Neural cell (in vitro differentiated cells): Measurements from ENCODE around the gene NPDC1. TPM values are rescaled to one million over a fixed set of nuclear protein-coding genes. Genes with fewer than 3 reads are reported as not detected.

Experiments used
- H2AFZ ChIP-seq: fragments of 200-600, 300-800 bp; sonication (generic), shearing (Covaris generic); 2 replicates; pipeline ENCODE4 v1.6.0; 2014; ENCODE audit warnings: low read depth, mild to moderate bottlenecking, antibody characterized with exemption, low read length, moderate library complexity
- H3F3A ChIP-seq: fragments of 200-600 bp; shearing (Covaris generic); 2 replicates; pipeline ENCODE4 v1.6.1; 2016; ENCODE audit warnings: mild to moderate bottlenecking, moderate library complexity, mixed read lengths, antibody characterized with exemption, low read length; ENCODE audit not compliant: insufficient read depth, poor library complexity, severe bottlenecking
- H3K27ac ChIP-seq: fragments of 200-600, 300-800 bp; sonication (generic), shearing (Covaris generic); 2 replicates; pipeline ENCODE4 v1.5.1; 2014; ENCODE audit warnings: mild to moderate bottlenecking, low read length, moderate library complexity
- H3K27me3 ChIP-seq: fragments of 300-800, 200-600 bp; sonication (generic), shearing (Covaris generic); 2 replicates; pipeline ENCODE4 v1.6.0; 2014; ENCODE audit warnings: mild to moderate bottlenecking, low read depth, low read length, moderate library complexity; ENCODE audit not compliant: insufficient read depth
- H3K36me3 ChIP-seq: fragments of 300-800, 200-600 bp; sonication (generic), shearing (Covaris generic); 2 replicates; pipeline ENCODE4 v1.5.1; 2014; ENCODE audit warnings: mild to moderate bottlenecking, antibody characterized with exemption, low read length, moderate library complexity; ENCODE audit not compliant: insufficient read depth
- H3K4me2 ChIP-seq: fragments of 300-800, 200-600 bp; sonication (generic), shearing (Covaris generic); 2 replicates; pipeline ENCODE4 v1.6.0; 2014; ENCODE audit warnings: mild to moderate bottlenecking, low read length
- H3K4me3 ChIP-seq: fragments of 300-800, 200-600 bp; sonication (generic), shearing (Covaris generic); 2 replicates; pipeline ENCODE4 v1.5.1; 2014; ENCODE audit warnings: mild to moderate bottlenecking, low read length, moderate library complexity
- H3K79me2 ChIP-seq: fragments of 200-600 bp; shearing (Covaris generic); replicated peaks from 2 replicates; pipeline ENCODE4 v1.6.0; 2014; ENCODE audit warnings: mild to moderate bottlenecking, low read length, moderate library complexity; ENCODE audit not compliant: insufficient read depth
- H3K9ac ChIP-seq: fragments of 300-800, 200-600 bp; sonication (generic), shearing (Covaris generic); 2 replicates; pipeline ENCODE4 v1.6.1; 2016; ENCODE audit warnings: mild to moderate bottlenecking, low read length, mixed read lengths
- H3K9me2 ChIP-seq: fragments of 200-600 bp; shearing (Covaris generic); 2 replicates; pipeline ENCODE4 v1.6.1; 2016; ENCODE audit warnings: mild to moderate bottlenecking, low read length, mixed read lengths; ENCODE audit not compliant: insufficient read depth
- H3K9me3 ChIP-seq: fragments of 200-600, 300-800 bp; sonication (generic), shearing (Covaris generic); 2 replicates; pipeline ENCODE4 v1.6.1; 2016; ENCODE audit warnings: mild to moderate bottlenecking, mixed run types, low read length, moderate library complexity, mixed read lengths
- H4K20me1 ChIP-seq: fragments of 200-600 bp; shearing (Covaris generic); 2 replicates; pipeline ENCODE4 v1.6.1; 2016; ENCODE audit warnings: mild to moderate bottlenecking, mixed run types; ENCODE audit not compliant: insufficient read depth
- EP300 ChIP-seq: fragments of 450-650 bp; conservative IDR thresholded peaks from 2 replicates; pipeline ENCODE4 v1.6.1; 2014; ENCODE audit warnings: antibody characterized with exemption, mild to moderate bottlenecking, moderate library complexity; ENCODE audit not compliant: poor library complexity, severe bottlenecking
- EZH2 ChIP-seq: fragments of 200-600, 300-800 bp; shearing (Covaris generic), sonication (generic); IDR thresholded peaks from 2 replicates; pipeline ENCODE4 v1.6.1; 2014; ENCODE audit warnings: antibody characterized with exemption, low read length, borderline replicate concordance, mild to moderate bottlenecking; ENCODE audit not compliant: insufficient read depth, poor library complexity, severe bottlenecking
- MXI1 ChIP-seq: fragments of 450-650 bp; conservative IDR thresholded peaks from 2 replicates; pipeline ENCODE4 v1.6.1; 2014; ENCODE audit warnings: antibody characterized with exemption, mild to moderate bottlenecking; ENCODE audit not compliant: poor library complexity, severe bottlenecking
- POLR2AphosphoS5 ChIP-seq: IDR thresholded peaks from 2 replicates; pipeline ENCODE4 v1.6.1; 2012
- RAD21 ChIP-seq: fragments of 450-650 bp; conservative IDR thresholded peaks from 2 replicates; pipeline ENCODE4 v1.6.1; 2014; ENCODE audit warnings: antibody characterized with exemption, mild to moderate bottlenecking, moderate library complexity
- SMC3 ChIP-seq: fragments of 450-650 bp; conservative IDR thresholded peaks from 2 replicates; pipeline ENCODE4 v1.6.1; 2014; ENCODE audit warnings: antibody characterized with exemption, mild to moderate bottlenecking, moderate library complexity; ENCODE audit not compliant: poor library complexity
- TAF1 ChIP-seq: IDR thresholded peaks from 2 replicates; pipeline ENCODE4 v1.6.1; 2012; ENCODE audit warnings: low read depth
- polyA plus RNA-seq: library from polyadenylated mRNA; depleted of rRNA; stranded (reverse); fragments of >200 nt; gene quantifications from 2 replicates; pipeline ENCODE4 v1.2.3, GENCODE V29; 2014
- TF ChIP-seq, protein P1 (sequence below): IDR thresholded peaks from 2 replicates; pipeline ENCODE4 v1.6.1; 2012; ENCODE audit warnings: borderline replicate concordance
- TF ChIP-seq, protein P2 (sequence below): fragments of 450-650 bp; IDR thresholded peaks from 2 replicates; pipeline ENCODE4 v1.5.1; 2014; ENCODE audit warnings: antibody characterized with exemption, mild to moderate bottlenecking, moderate library complexity; ENCODE audit not compliant: poor library complexity, severe bottlenecking

Gene NPDC1
- polyA plus RNA-seq, 1 donor from 2014 or later, result 161 TPM

DNA sequence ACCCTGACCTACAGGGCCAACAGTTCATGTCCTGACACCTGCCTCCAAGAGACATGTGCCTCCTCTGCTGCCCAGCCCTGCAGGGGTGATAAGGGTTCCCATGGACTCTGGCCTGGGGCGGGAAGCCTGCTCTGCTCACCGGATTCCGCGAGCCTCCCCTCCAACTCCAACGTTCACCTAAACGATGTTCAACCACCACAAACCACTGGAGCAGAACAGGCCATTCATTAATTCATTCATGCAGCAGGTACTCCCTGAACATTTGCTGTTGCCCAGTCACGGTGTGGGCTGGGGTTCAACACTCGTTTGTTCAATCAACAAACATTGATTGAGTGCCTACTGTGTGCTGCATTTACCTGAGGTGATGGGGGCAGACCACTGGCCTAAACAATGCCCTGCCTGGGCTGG is 28.0 kb upstream of the NPDC1 start:
- no peak overlapping the region for H3K27ac ChIP-seq
- H3K27me3 ChIP-seq, result peaks cover 49% of the 10 kb centered on the region

DNA sequence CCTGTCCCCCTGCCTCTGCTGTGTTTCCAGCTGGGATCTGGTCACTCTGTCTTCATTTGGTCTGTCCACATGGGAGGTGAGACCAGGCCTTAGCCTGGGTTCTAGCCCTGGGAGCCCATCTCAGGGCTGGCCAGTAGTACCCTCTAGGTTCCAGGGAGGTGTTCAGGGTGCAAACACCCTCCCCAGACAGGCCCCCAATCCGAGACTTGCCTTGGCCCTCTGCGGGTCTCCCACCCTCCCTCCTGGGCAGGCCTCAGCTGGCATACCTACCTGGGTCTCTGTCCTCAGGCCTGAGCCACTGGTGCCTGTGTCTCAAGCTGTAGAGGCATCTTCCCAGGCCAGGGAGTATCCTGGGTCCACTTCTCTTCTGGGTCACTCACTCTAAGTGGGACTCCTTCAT is 25.3 kb upstream of the NPDC1 start:
- H3K4me3 ChIP-seq, result no peak overlapping the region
- peaks cover 29% of the 10 kb centered on the region for H3K27me3 ChIP-seq
- no peaks in the 10 kb centered on the region for H3K36me3 ChIP-seq
- H3K9me3 ChIP-seq, result no peaks in the 10 kb centered on the region
- no peaks in the 10 kb centered on the region for H3F3A ChIP-seq
- no peaks in the 10 kb centered on the region for H4K20me1 ChIP-seq
- H2AFZ ChIP-seq, result no peak overlapping the region
- H3K9ac ChIP-seq, result no peak overlapping the region
- no peaks in the 10 kb centered on the region for H3K9me2 ChIP-seq
- TF ChIP-seq MXI1 (no peak), POLR2AphosphoS5 (no peak), EZH2 (no peak), EP300 (no peak), SMC3 (no peak), TAF1 (no peak)
- TF ChIP-seq, protein P1, sequence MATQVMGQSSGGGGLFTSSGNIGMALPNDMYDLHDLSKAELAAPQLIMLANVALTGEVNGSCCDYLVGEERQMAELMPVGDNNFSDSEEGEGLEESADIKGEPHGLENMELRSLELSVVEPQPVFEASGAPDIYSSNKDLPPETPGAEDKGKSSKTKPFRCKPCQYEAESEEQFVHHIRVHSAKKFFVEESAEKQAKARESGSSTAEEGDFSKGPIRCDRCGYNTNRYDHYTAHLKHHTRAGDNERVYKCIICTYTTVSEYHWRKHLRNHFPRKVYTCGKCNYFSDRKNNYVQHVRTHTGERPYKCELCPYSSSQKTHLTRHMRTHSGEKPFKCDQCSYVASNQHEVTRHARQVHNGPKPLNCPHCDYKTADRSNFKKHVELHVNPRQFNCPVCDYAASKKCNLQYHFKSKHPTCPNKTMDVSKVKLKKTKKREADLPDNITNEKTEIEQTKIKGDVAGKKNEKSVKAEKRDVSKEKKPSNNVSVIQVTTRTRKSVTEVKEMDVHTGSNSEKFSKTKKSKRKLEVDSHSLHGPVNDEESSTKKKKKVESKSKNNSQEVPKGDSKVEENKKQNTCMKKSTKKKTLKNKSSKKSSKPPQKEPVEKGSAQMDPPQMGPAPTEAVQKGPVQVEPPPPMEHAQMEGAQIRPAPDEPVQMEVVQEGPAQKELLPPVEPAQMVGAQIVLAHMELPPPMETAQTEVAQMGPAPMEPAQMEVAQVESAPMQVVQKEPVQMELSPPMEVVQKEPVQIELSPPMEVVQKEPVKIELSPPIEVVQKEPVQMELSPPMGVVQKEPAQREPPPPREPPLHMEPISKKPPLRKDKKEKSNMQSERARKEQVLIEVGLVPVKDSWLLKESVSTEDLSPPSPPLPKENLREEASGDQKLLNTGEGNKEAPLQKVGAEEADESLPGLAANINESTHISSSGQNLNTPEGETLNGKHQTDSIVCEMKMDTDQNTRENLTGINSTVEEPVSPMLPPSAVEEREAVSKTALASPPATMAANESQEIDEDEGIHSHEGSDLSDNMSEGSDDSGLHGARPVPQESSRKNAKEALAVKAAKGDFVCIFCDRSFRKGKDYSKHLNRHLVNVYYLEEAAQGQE, result no peak
- TF ChIP-seq, protein P2, sequence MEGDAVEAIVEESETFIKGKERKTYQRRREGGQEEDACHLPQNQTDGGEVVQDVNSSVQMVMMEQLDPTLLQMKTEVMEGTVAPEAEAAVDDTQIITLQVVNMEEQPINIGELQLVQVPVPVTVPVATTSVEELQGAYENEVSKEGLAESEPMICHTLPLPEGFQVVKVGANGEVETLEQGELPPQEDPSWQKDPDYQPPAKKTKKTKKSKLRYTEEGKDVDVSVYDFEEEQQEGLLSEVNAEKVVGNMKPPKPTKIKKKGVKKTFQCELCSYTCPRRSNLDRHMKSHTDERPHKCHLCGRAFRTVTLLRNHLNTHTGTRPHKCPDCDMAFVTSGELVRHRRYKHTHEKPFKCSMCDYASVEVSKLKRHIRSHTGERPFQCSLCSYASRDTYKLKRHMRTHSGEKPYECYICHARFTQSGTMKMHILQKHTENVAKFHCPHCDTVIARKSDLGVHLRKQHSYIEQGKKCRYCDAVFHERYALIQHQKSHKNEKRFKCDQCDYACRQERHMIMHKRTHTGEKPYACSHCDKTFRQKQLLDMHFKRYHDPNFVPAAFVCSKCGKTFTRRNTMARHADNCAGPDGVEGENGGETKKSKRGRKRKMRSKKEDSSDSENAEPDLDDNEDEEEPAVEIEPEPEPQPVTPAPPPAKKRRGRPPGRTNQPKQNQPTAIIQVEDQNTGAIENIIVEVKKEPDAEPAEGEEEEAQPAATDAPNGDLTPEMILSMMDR, result no peak
- no peak overlapping the region for H3K27ac ChIP-seq
- no peak overlapping the region for H3K4me2 ChIP-seq
- H3K79me2 ChIP-seq, result no peaks in the 10 kb centered on the region

More for the DNA sequence above, 28.0 kb upstream of the NPDC1 start:
- Histone ChIP-seq H3K4me3 (no peak overlapping the region), H3K36me3 (no peaks in the 10 kb centered on the region), H4K20me1 (no peaks in the 10 kb centered on the region), H2AFZ (no peak overlapping the region), H3K4me2 (no peak overlapping the region), H3K9ac (no peak overlapping the region), H3K9me3 (no peaks in the 10 kb centered on the region), H3K9me2 (no peaks in the 10 kb centered on the region), H3F3A (no peaks in the 10 kb centered on the region), H3K79me2 (no peaks in the 10 kb centered on the region)
- no peak for TF ChIP-seq TAF1
- no peak for TF ChIP-seq RAD21
- no peak for TF ChIP-seq SMC3
- TF ChIP-seq, protein P2, result no peak
- TF ChIP-seq, protein P1, result no peak
- TF ChIP-seq EZH2, result no peak
- TF ChIP-seq MXI1, result no peak
- no peak for TF ChIP-seq EP300
- no peak for TF ChIP-seq POLR2AphosphoS5
